IMR-90 (cell line): ENCODE data around the gene VAT1L. TPM values are rescaled to one million over a fixed set of nuclear protein-coding genes. Genes with fewer than 3 reads are reported as not detected.
A peak's percentile ranks its signal among the peaks of the same experiment; 100 is the strongest.

Experiments
- ATAC-seq: fragments of 200-7000 bp; cut with Tn5 transposase; 2 replicates; pipeline ENCODE4 v1.9.1; 2020; ENCODE audit warnings: low read depth, mild to moderate bottlenecking, moderate library complexity
- BruUV-seq: library from RNA; stranded (reverse); fragments of 400-500 nt; replicated peaks from 2 replicates; lab custom pipeline; 2021; lab: Mats Ljungman, UMichigan
- CTCF ChIA-PET: fragments of 300-600 bp; formaldehyde crosslinking; extraction: SDS; loops from one replicate; lab custom pipeline; 2021; ENCODE audit warnings: antibody characterized with exemption; lab: Yijun Ruan, JAX
- POLR2A ChIA-PET: fragments of 300-600 bp; sonication (Branson Sonifier 250); formaldehyde crosslinking; loops from one replicate; lab custom pipeline; 2022; ENCODE audit warnings: antibody characterized with exemption; ENCODE audit not compliant: unreplicated experiment; lab: Charles Lee
- DNase-seq: peaks from one replicate; pipeline ENCODE4 v3.0.0; 2013
- H2AFZ ChIP-seq: replicated peaks from 2 replicates; pipeline ENCODE3; 2013; ENCODE audit warnings: low read length, mild to moderate bottlenecking; ENCODE audit not compliant: poor library complexity
- H2AK5ac ChIP-seq: 2 replicates; pipeline ENCODE4 v1.6.1; 2013; ENCODE audit warnings: low read depth, low read length, inconsistent platforms
- H2AK9ac ChIP-seq: replicated peaks from 2 replicates; pipeline ENCODE3; 2013; ENCODE audit warnings: mild to moderate bottlenecking, low read depth, low read length, moderate library complexity; ENCODE audit not compliant: poor library complexity
- H2BK120ac ChIP-seq: 2 replicates; pipeline ENCODE4 v1.6.1; 2013; ENCODE audit warnings: low read depth, low read length, inconsistent platforms
- H2BK15ac ChIP-seq: 3 replicates; pipeline ENCODE4 v1.6.1; 2013; ENCODE audit warnings: low read depth, low read length, inconsistent platforms
- H2BK20ac ChIP-seq: 2 replicates; pipeline ENCODE4 v1.6.1; 2013; ENCODE audit warnings: low read depth, mild to moderate bottlenecking, inconsistent platforms, low read length, moderate library complexity
- H2BK5ac ChIP-seq: 2 replicates; pipeline ENCODE4 v1.6.1; 2013; ENCODE audit warnings: mild to moderate bottlenecking, low read depth, low read length, inconsistent platforms; ENCODE audit not compliant: poor library complexity, severe bottlenecking
- H3K14ac ChIP-seq: replicated peaks from 2 replicates; pipeline ENCODE4 v1.6.1; 2013; ENCODE audit warnings: low read depth, low read length, inconsistent platforms
- H3K18ac ChIP-seq: 2 replicates; pipeline ENCODE4 v1.6.1; 2013; ENCODE audit warnings: low read depth, low read length, control low read depth
- H3K23ac ChIP-seq: 2 replicates; pipeline ENCODE4 v1.6.1; 2013; ENCODE audit warnings: low read depth, low read length, inconsistent platforms
- H3K27ac ChIP-seq: 2 replicates; pipeline ENCODE4 v1.5.1; 2013; ENCODE audit warnings: mild to moderate bottlenecking, control low read depth, low read length; ENCODE audit not compliant: insufficient read depth
- H3K27me3 ChIP-seq: 2 replicates; pipeline ENCODE4 v1.6.1; 2013; ENCODE audit warnings: low read length; ENCODE audit not compliant: control insufficient read depth, insufficient read depth
- H3K36me3 ChIP-seq: 2 replicates; pipeline ENCODE4 v1.6.1; 2013; ENCODE audit warnings: low read length, mixed read lengths; ENCODE audit not compliant: control insufficient read depth, insufficient read depth
- H3K4ac ChIP-seq: 2 replicates; pipeline ENCODE4 v1.6.1; 2013; ENCODE audit warnings: low read depth, low read length, inconsistent platforms
- H3K4me1 ChIP-seq: 2 replicates; pipeline ENCODE4 v1.6.1; 2013; ENCODE audit warnings: low read length, mixed read lengths; ENCODE audit not compliant: control insufficient read depth, insufficient read depth
- H3K4me2 ChIP-seq: 2 replicates; pipeline ENCODE4 v1.6.1; 2013; ENCODE audit warnings: low read depth, mild to moderate bottlenecking, control low read depth, low read length, moderate library complexity
- H3K4me3 ChIP-seq: 2 replicates; pipeline ENCODE4 v1.5.1; 2013; ENCODE audit warnings: low read depth, mild to moderate bottlenecking, control low read depth, low read length, moderate library complexity; ENCODE audit not compliant: insufficient read depth
- H3K56ac ChIP-seq: 2 replicates; pipeline ENCODE4 v1.6.1; 2013; ENCODE audit warnings: low read length, inconsistent platforms; ENCODE audit not compliant: insufficient read depth; ENCODE audit errors: extremely low read depth
- H3K79me1 ChIP-seq, 2 experiments: 2 replicates each; pipeline ENCODE4 v1.6.1; 2013; ENCODE audit warnings: low read length in 2 of 2, inconsistent platforms in 1 of 2, low read depth in 1 of 2
- H3K9ac ChIP-seq: 2 replicates; pipeline ENCODE4 v1.6.1; 2013; ENCODE audit warnings: low read depth, low read length, control low read depth
- H3K9me1 ChIP-seq: 2 replicates; pipeline ENCODE4 v1.6.1; 2013; ENCODE audit warnings: low read length, inconsistent platforms; ENCODE audit not compliant: insufficient read depth
- H3K9me3 ChIP-seq: 2 replicates; pipeline ENCODE4 v1.6.1; 2013; ENCODE audit warnings: low read length; ENCODE audit not compliant: control insufficient read depth, insufficient read depth
- H4K20me1 ChIP-seq: 2 replicates; pipeline ENCODE4 v1.6.1; 2013; ENCODE audit warnings: low read length, inconsistent platforms; ENCODE audit not compliant: insufficient read depth
- H4K5ac ChIP-seq: 2 replicates; pipeline ENCODE4 v1.6.1; 2013; ENCODE audit warnings: mild to moderate bottlenecking, low read depth, low read length, control low read depth
- H4K8ac ChIP-seq, 2 experiments: 2 replicates each; pipeline ENCODE4 v1.6.1; 2013; ENCODE audit warnings: low read depth in 2 of 2, low read length in 2 of 2, control low read depth in 1 of 2, inconsistent platforms in 1 of 2
- H4K91ac ChIP-seq: 2 replicates; pipeline ENCODE4 v1.6.1; 2013; ENCODE audit warnings: low read depth, low read length, inconsistent platforms; ENCODE audit not compliant: insufficient read depth
- BHLHE40 ChIP-seq: fragments of 150-350 bp; IDR thresholded peaks from 2 replicates; pipeline ENCODE4 v1.6.1; 2016; ENCODE audit warnings: mild to moderate bottlenecking, low read depth, low read length
- CEBPB ChIP-seq: IDR thresholded peaks from 2 replicates; pipeline ENCODE4 v1.6.1; 2012; ENCODE audit warnings: low read depth, low read length, improper control_type of control experiment
- FOS ChIP-seq: fragments of 150-350 bp; IDR thresholded peaks from 2 replicates; pipeline ENCODE4 v1.6.1; 2016; ENCODE audit warnings: low read depth, low read length
- MAFK ChIP-seq: IDR thresholded peaks from 2 replicates; pipeline ENCODE4 v1.6.1; 2012; ENCODE audit warnings: low read depth, low read length, improper control_type of control experiment
- MXI1 ChIP-seq: IDR thresholded peaks from 2 replicates; pipeline ENCODE4 v1.6.1; 2012; ENCODE audit warnings: low read depth, mild to moderate bottlenecking, low read length, moderate library complexity, borderline replicate concordance
- RAD21 ChIP-seq: IDR thresholded peaks from 2 replicates; pipeline ENCODE4 v1.6.1; 2012; ENCODE audit warnings: low read length, improper control_type of control experiment
- SMC3 ChIP-seq: fragments of 150-350 bp; IDR thresholded peaks from 2 replicates; pipeline ENCODE4 v1.6.1; 2016; ENCODE audit warnings: low read depth, mild to moderate bottlenecking, antibody characterized with exemption, low read length, moderate library complexity
- WGBS, 2 experiments: methylation state at CpG; one replicate each; pipeline versions ENCODE4 v1.1.5 to v1.1.7; 2013; ENCODE audit warnings: missing lambda C conversion rate in 2 of 2; ENCODE audit not compliant: insufficient read length in 1 of 2; ENCODE audit errors: extremely low coverage in 2 of 2; 5-methylcytosine and 5-hydroxymethylcytosine counted together
- dilution Hi-C: fragments of 300-500 bp; cut with HindIII; formaldehyde crosslinking; loops from one replicate; pipeline ENCODE4 v1.14.3; 2018; ENCODE audit warnings: low sequenced_read_pairs; ENCODE audit not compliant: unreplicated experiment
- in situ Hi-C: fragments of 300-500 bp; cut with MboI; formaldehyde crosslinking; loops from 3 replicates; pipeline ENCODE4 v1.14.3; 2019; ENCODE audit warnings: low sequenced_read_pairs, inconsistent platforms, mixed read lengths
- intact Hi-C: fragments of 100-400 bp; cut with micrococcal nuclease; formaldehyde crosslinking; loops from 2 replicates; pipeline ENCODE4 v1.10.0; 2022
- polyA plus RNA-seq, 3 experiments: library from polyadenylated mRNA; depleted of rRNA; stranded (reverse); fragments of >200 nt; gene quantifications; 2 replicates each; pipeline ENCODE4 v1.2.3, GENCODE V29; 2012; ENCODE audit warnings: low replicate concordance in 1 of 3
- total RNA-seq: library from RNA; depleted of rRNA; stranded (reverse); fragments of >200 nt; gene quantifications from 2 replicates; pipeline ENCODE4 v1.2.3, GENCODE V29; 2012
- TF ChIP-seq, protein P1 (sequence below): fragments of 150-350 bp; IDR thresholded peaks from 2 replicates; pipeline ENCODE4 v1.6.1; 2016; ENCODE audit warnings: low read depth, mild to moderate bottlenecking, low read length, moderate library complexity, borderline replicate concordance

Gene VAT1L
- total and polyA plus RNA-seq, 2 of the 4 experiments (the other 2 are of a cell fraction): 15.4 to 18.5 TPM

DNA sequence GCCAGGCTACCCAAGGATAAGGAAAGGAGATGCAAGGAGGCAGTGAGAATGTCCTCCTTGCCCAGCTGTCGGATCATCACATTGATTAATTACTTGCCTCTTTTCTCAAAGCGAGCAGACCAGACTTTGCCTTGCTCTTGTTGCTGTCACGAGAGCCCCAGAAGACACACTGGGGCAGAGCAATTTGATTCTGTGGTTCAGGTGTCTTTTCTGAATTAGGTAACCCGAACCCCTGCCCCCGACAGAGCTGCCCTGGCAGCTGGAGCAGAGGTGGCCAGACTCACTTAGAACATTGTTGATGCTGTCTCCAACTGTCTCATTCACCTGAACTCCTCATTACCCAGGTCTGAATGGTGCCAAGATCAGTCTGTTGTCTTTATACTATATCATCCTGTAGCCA, 34.3 kb downstream of the VAT1L start:
- Histone ChIP-seq H3K4me1 (no peaks in the 10 kb centered on the region), H2BK15ac (no peak overlapping the region), H2BK20ac (no peak overlapping the region), H2AFZ (no peak overlapping the region), H3K79me1 (no peaks in the 10 kb centered on the region), H2BK120ac (no peak overlapping the region), H3K36me3 (peaks cover 5% of the 10 kb centered on the region), H3K9me3 (no peaks in the 10 kb centered on the region), H3K27ac (no peak overlapping the region), H3K56ac (no peak overlapping the region), H3K9me1 (peaks cover 3% of the 10 kb centered on the region; the same call in 1 of the 2 replicates), H2AK5ac (no peak overlapping the region), H3K4me3 (no peak overlapping the region), H2BK5ac (no peak overlapping the region), H3K23ac (no peak overlapping the region), H3K4ac (no peak overlapping the region), H3K27me3 (no peaks in the 10 kb centered on the region), H3K14ac (no peak overlapping the region), H4K5ac (no peak overlapping the region), H3K18ac (no peak overlapping the region), H3K4me2 (no peak overlapping the region), H4K8ac (no peak overlapping the region), H3K9ac (no peak overlapping the region), H4K20me1 (no peaks in the 10 kb centered on the region), H4K91ac (no peak overlapping the region), H2AK9ac (peak overlapping the region; percentile 43)
- no peak for ATAC-seq
- TF ChIP-seq, protein P1, sequence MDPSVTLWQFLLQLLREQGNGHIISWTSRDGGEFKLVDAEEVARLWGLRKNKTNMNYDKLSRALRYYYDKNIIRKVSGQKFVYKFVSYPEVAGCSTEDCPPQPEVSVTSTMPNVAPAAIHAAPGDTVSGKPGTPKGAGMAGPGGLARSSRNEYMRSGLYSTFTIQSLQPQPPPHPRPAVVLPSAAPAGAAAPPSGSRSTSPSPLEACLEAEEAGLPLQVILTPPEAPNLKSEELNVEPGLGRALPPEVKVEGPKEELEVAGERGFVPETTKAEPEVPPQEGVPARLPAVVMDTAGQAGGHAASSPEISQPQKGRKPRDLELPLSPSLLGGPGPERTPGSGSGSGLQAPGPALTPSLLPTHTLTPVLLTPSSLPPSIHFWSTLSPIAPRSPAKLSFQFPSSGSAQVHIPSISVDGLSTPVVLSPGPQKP: no peak
- no peak for TF ChIP-seq FOS
- TF ChIP-seq MXI1: no peak
- no peak for TF ChIP-seq SMC3
- no peak for TF ChIP-seq BHLHE40
- no peak for TF ChIP-seq RAD21
- TF ChIP-seq MAFK: no peak
- no peak for TF ChIP-seq CEBPB
- dilution Hi-C loops (no loop called here), intact Hi-C loops (no loop called here), in situ Hi-C loops (no loop called here)
- no TSS peak for BruUV-seq
- ChIA-PET POLR2A (no interaction called here), CTCF (no interaction called here)
- WGBS, 2 experiments: 93% methylated on average over 2 of the region's 5 CpGs; no CpG with 5 or more reads in 1 of the 2 experiments
- DNase-seq: no peak
